Neural crest cell (in vitro differentiated cells): ENCODE results near the gene KLF2. TPM values are rescaled to one million over a fixed set of nuclear protein-coding genes. Genes with fewer than 3 reads are reported as not detected.

Experiments used
- DNase-seq: peaks from one replicate; pipeline ENCODE4 v3.0.0; 2021; ENCODE audit warnings: low read depth, mixed read lengths, low spot score
- H3K27ac Mint-ChIP-seq: one replicate; pipeline ENCODE4 v1.8.0; 2021; ENCODE audit warnings: mild to moderate bottlenecking, mixed read lengths; ENCODE audit not compliant: unreplicated experiment
- H3K27me3 Mint-ChIP-seq: 2 replicates; pipeline ENCODE4 v1.8.0; 2021; ENCODE audit warnings: low read depth, mild to moderate bottlenecking, mixed read lengths
- H3K36me3 Mint-ChIP-seq: 2 replicates; pipeline ENCODE4 v1.8.0; 2021; ENCODE audit warnings: low read depth, mild to moderate bottlenecking, mixed read lengths
- H3K4me1 Mint-ChIP-seq: 2 replicates; pipeline ENCODE4 v1.8.0; 2021; ENCODE audit warnings: mixed read lengths
- H3K4me3 Mint-ChIP-seq: one replicate; pipeline ENCODE4 v1.8.0; 2021; ENCODE audit warnings: mild to moderate bottlenecking, mixed read lengths
- H3K9me3 Mint-ChIP-seq: 2 replicates; pipeline ENCODE4 v1.8.0; 2021; ENCODE audit warnings: mixed read lengths
- total RNA-seq: library from RNA; stranded (reverse); gene quantifications from 2 replicates; pipeline ENCODE4 v1.2.1, GENCODE V29; 2021
- TF ChIP-seq, protein P1 (sequence below): fragments of 200-600 bp; sonication (generic); conservative IDR thresholded peaks from 2 replicates; pipeline ENCODE4 v1.5.0; 2021; ENCODE audit warnings: antibody characterized with exemption, mild to moderate bottlenecking

KLF2 gene
- total RNA-seq, 1 donor from 2014 or later: 0.54 TPM

DNA sequence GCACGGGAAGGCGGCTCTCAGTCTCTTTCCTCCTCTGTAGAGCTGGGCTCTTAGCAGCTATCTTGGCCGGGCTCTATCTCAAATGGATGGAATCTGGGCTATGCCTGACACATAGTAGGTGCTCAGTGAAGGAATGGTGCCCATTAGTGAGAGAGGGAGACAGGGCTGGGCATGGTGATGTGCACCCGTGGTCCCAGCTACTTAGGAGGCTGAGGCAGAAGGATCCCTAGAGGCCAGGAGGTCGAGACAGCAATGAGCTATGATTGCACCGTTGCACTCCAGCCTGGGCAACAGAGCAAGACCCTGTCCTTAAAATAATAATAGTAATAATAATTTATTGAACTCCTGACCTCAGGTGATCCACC lies 14.7 kb downstream of the KLF2 start:
- Mint-ChIP-seq H3K4me1 (no peaks in the 10 kb centered on the region), H3K27me3 (peaks cover 5% of the 10 kb centered on the region), H3K9me3 (no peaks in the 10 kb centered on the region), H3K4me3 (no peak overlapping the region), H3K27ac (no peak overlapping the region), H3K36me3 (no peaks in the 10 kb centered on the region)
- DNase-seq: no peak
- TF ChIP-seq, protein P1, sequence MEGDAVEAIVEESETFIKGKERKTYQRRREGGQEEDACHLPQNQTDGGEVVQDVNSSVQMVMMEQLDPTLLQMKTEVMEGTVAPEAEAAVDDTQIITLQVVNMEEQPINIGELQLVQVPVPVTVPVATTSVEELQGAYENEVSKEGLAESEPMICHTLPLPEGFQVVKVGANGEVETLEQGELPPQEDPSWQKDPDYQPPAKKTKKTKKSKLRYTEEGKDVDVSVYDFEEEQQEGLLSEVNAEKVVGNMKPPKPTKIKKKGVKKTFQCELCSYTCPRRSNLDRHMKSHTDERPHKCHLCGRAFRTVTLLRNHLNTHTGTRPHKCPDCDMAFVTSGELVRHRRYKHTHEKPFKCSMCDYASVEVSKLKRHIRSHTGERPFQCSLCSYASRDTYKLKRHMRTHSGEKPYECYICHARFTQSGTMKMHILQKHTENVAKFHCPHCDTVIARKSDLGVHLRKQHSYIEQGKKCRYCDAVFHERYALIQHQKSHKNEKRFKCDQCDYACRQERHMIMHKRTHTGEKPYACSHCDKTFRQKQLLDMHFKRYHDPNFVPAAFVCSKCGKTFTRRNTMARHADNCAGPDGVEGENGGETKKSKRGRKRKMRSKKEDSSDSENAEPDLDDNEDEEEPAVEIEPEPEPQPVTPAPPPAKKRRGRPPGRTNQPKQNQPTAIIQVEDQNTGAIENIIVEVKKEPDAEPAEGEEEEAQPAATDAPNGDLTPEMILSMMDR: no peak

GRCh38 chr19:16340092-16340491 lies 15.5 kb downstream of the KLF2 start:
- H3K36me3 Mint-ChIP-seq: no peaks in the 10 kb centered on the region
- no peak overlapping the region for H3K27ac Mint-ChIP-seq
- H3K4me3 Mint-ChIP-seq: no peak overlapping the region
- H3K4me1 Mint-ChIP-seq: no peaks in the 10 kb centered on the region
- TF ChIP-seq, protein P1: no peak
- H3K9me3 Mint-ChIP-seq: no peaks in the 10 kb centered on the region
- H3K27me3 Mint-ChIP-seq: peaks cover 3% of the 10 kb centered on the region
- DNase-seq: no peak

DNA sequence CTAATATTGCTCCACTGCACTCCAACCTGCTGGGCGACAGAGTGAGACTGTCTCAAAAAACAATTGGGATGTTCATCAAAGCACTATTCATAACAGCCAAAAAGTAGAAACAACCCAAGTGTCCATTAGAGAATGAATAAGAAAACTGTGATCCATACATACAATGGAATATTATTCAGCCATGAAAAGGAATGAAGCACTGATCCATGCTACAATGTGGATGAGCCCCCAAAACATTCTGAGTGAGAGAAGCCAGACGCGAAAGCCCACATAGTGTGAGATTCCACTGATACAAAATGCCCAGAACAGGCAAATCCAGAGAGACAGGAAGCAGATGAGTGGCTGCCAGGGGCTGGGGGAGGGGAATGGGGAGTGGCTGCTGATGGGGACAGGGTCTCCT lies 16.0 kb downstream of the KLF2 start:
- no peaks in the 10 kb centered on the region for H3K36me3 Mint-ChIP-seq
- TF ChIP-seq, protein P1: no peak
- no peaks in the 10 kb centered on the region for H3K9me3 Mint-ChIP-seq
- H3K4me1 Mint-ChIP-seq: no peaks in the 10 kb centered on the region
- peaks cover 3% of the 10 kb centered on the region for H3K27me3 Mint-ChIP-seq
- H3K27ac Mint-ChIP-seq: no peak overlapping the region
- no peak overlapping the region for H3K4me3 Mint-ChIP-seq
- no peak for DNase-seq

DNA sequence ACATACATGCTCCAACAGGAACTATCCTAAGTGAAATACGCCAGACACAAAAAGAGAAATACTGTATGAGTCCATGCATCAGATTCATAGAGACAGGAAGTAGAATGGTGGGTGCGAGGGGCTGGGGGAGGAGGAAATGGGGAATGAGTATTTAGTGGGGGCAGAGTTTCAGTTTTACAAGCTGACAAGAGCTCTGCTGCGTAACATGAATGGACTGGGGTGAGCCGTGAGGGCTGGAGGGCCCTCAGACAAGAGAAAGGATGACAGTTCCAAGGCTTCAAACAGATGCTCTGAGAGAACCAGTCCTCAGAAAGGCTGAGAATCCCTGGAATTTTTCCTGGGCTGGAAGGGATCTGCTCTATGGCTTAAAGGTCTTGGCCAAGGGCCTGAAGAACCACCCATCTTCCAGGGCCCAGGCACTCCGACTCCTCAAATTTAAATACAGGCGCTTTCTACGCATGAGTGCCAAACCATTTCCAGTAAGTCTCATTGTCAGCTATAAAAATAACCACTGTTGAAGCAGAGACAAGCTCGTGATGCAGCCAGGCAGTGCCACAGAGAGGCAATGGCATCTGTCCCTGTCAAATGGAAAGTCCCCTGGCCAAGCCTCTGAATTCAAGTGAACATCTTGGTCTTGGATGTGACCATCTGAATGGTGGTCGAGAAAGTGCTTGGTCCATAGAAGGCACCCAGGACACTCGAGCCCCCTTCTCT lies 17.5 kb downstream of the KLF2 start:
- Mint-ChIP-seq H3K27me3 (peaks cover 3% of the 10 kb centered on the region), H3K9me3 (no peaks in the 10 kb centered on the region), H3K27ac (no peak overlapping the region), H3K4me3 (no peak overlapping the region), H3K4me1 (no peaks in the 10 kb centered on the region), H3K36me3 (no peaks in the 10 kb centered on the region)
- TF ChIP-seq, protein P1: no peak
- no peak for DNase-seq

DNA sequence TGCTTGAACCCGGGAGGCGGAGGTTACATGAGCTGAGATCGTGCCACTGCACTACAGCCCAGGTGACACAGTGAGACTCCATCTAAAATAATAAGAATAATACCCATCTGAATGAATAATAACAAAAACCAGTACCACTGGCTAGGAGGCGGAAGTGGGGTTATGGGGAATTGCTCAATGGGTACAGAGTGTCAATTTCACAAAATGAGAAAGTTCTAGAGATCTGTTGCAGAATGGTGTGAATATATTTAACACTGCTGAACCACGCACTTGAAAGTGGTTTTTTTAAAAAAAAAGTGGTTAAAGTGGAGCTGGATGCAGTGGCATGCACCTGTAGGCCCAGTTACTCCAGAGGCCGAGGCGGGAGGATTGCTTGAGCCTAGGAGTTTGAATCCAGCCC lies 18.5 kb downstream of the KLF2 start:
- no peaks in the 10 kb centered on the region for H3K9me3 Mint-ChIP-seq

More for the DNA sequence above, 18.5 kb downstream of the KLF2 start:
- Mint-ChIP-seq H3K4me1 (no peaks in the 10 kb centered on the region), H3K27ac (no peak overlapping the region), H3K4me3 (no peak overlapping the region), H3K36me3 (no peaks in the 10 kb centered on the region), H3K27me3 (peaks cover 3% of the 10 kb centered on the region)
- TF ChIP-seq, protein P1: no peak
- no peak for DNase-seq
